ENCODE measurements around the gene TRIM75.

DNA sequence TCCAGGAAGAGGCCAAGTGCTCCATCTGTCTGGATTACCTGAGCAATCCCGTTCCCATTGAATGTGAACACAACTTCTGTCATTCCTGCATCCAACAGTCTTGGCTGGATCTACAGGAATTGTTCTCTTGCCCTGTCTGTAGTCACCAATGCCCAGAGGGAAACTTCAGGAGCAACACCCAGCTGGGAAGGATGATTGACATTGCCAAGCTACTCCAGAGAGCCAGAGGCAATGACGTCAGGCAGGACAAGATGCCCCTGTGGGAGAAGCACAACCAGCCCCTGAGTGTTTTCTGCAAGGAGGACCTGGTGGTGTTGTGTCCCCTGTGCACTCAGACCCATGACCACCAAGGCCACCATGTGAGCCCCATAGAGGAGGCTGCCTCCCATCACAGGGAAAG is 43.2 kb upstream of the TRIM75 start:
- TF ChIP-seq, protein P1, sequence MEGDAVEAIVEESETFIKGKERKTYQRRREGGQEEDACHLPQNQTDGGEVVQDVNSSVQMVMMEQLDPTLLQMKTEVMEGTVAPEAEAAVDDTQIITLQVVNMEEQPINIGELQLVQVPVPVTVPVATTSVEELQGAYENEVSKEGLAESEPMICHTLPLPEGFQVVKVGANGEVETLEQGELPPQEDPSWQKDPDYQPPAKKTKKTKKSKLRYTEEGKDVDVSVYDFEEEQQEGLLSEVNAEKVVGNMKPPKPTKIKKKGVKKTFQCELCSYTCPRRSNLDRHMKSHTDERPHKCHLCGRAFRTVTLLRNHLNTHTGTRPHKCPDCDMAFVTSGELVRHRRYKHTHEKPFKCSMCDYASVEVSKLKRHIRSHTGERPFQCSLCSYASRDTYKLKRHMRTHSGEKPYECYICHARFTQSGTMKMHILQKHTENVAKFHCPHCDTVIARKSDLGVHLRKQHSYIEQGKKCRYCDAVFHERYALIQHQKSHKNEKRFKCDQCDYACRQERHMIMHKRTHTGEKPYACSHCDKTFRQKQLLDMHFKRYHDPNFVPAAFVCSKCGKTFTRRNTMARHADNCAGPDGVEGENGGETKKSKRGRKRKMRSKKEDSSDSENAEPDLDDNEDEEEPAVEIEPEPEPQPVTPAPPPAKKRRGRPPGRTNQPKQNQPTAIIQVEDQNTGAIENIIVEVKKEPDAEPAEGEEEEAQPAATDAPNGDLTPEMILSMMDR (IDR thresholded peaks at IDR 0.05) = no peak
- TF ChIP-seq POLR2A (IDR thresholded peaks at IDR 0.05) = no peak
